T-helper 2 cell treated with Interferon-gamma antibody and Interleukin-4, amounts not matched to agents 5 μg/mL and 100 μg/mL, for 36 hours (primary cell): Measurements from ENCODE around the gene CARMIL1.

Experiments used
- DNase-seq: peaks from one replicate; pipeline ENCODE4 v3.0.0; 2021; ENCODE audit warnings: low spot score
- H3K27ac Mint-ChIP-seq: one replicate; pipeline ENCODE4 v1.8.0; 2021; ENCODE audit warnings: mild to moderate bottlenecking, mixed read lengths
- H3K27me3 Mint-ChIP-seq: one replicate; pipeline ENCODE4 v1.8.0; 2021; ENCODE audit warnings: low read depth, mixed read lengths
- H3K36me3 Mint-ChIP-seq: one replicate; pipeline ENCODE4 v1.8.0; 2021; ENCODE audit warnings: low read depth, mixed read lengths
- H3K4me1 Mint-ChIP-seq: one replicate; pipeline ENCODE4 v1.8.0; 2021; ENCODE audit warnings: low read depth, mixed read lengths
- H3K4me3 Mint-ChIP-seq: one replicate; pipeline ENCODE4 v1.8.0; 2022; ENCODE audit warnings: mild to moderate bottlenecking, moderate library complexity, mixed read lengths
- H3K9me3 Mint-ChIP-seq: one replicate; pipeline ENCODE4 v1.8.0; 2021; ENCODE audit warnings: mixed read lengths

The CARMIL1 gene

GRCh38 chr6:25326126-25326525 lies 47.0 kb downstream of the CARMIL1 start:
- H3K4me3 Mint-ChIP-seq: no peak overlapping the region
- no peaks in the 10 kb centered on the region for H3K36me3 Mint-ChIP-seq
- H3K27ac Mint-ChIP-seq: no peak overlapping the region
- no peaks in the 10 kb centered on the region for H3K9me3 Mint-ChIP-seq
- H3K4me1 Mint-ChIP-seq: no peaks in the 10 kb centered on the region
- DNase-seq: no peak
- H3K27me3 Mint-ChIP-seq: peaks cover 15% of the 10 kb centered on the region

- Mint-ChIP-seq H3K36me3 (no peaks in the 10 kb centered on the region), H3K9me3 (no peaks in the 10 kb centered on the region), H3K27me3 (peaks cover 15% of the 10 kb centered on the region), H3K4me1 (no peaks in the 10 kb centered on the region), H3K27ac (no peak overlapping the region), H3K4me3 (no peak overlapping the region)
- no peak for DNase-seq
These were observed 47.8 kb downstream of the CARMIL1 start for GRCh38 chr6:25326960-25327359.

DNA sequence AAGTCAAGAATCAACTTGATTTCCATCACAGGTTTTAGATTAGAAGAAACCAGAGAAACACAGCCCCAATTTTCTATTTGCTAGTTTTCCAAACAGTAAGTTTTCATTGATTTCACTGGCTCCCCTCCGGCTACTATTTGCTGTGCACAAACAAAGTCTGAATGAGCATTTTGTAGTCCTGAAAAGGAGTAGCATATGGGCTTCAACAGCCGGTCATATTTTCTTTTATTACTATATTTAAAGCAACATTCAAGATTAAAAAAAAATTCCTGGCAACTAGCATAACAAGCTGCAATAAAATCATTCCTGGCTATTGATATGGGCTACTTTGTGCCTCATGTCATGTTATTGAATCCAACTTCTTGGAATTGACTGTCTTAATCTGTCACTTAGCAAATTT lies 48.3 kb downstream of the CARMIL1 start:
- DNase-seq: no peak
- H3K27me3 Mint-ChIP-seq: peaks cover 15% of the 10 kb centered on the region
- H3K4me3 Mint-ChIP-seq: no peak overlapping the region
- H3K36me3 Mint-ChIP-seq: no peaks in the 10 kb centered on the region
- H3K9me3 Mint-ChIP-seq: no peaks in the 10 kb centered on the region
- H3K4me1 Mint-ChIP-seq: no peaks in the 10 kb centered on the region
- H3K27ac Mint-ChIP-seq: no peak overlapping the region

DNA sequence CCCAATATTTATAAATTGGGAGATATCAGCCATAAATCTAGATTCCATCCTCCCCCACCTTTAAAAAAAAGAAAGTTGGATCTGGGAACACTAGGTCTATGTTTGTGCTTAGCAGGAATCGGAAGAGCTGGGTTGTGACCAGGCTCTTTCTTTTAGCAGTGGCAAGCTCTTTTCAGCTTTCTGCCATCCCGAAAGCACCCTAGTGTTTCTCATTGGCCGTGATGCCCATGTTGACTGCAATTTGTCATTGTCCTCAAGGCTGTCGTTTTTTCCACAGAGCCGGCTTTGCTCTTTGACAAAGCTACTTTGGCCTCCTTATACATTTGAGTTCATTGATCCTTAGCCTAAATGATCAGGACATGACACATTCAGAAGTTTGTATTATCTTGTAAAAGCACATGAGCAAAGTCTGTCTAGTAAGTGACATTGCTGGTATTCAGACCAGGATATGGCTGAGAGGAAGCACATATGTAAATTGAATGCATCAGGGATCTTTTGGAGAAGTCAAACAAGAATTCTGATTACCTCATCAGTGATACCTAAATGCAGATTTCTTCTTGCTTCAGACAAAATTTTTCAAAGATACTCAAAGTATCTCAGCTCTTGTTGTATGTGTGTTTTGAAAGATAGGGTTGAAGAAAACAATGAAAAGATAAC lies 50.1 kb downstream of the CARMIL1 start:
- Mint-ChIP-seq H3K4me3 (no peak overlapping the region), H3K27ac (no peak overlapping the region), H3K4me1 (no peaks in the 10 kb centered on the region), H3K9me3 (no peaks in the 10 kb centered on the region), H3K27me3 (peaks cover 13% of the 10 kb centered on the region), H3K36me3 (no peaks in the 10 kb centered on the region)
- no peak for DNase-seq

GRCh38 chr6:25329982-25330381 lies 50.8 kb downstream of the CARMIL1 start:
- no peaks in the 10 kb centered on the region for H3K36me3 Mint-ChIP-seq
- no peak overlapping the region for H3K27ac Mint-ChIP-seq
- DNase-seq: no peak
- no peaks in the 10 kb centered on the region for H3K4me1 Mint-ChIP-seq
- no peak overlapping the region for H3K4me3 Mint-ChIP-seq
- H3K9me3 Mint-ChIP-seq: no peaks in the 10 kb centered on the region
- peaks cover 12% of the 10 kb centered on the region for H3K27me3 Mint-ChIP-seq

- H3K27me3 Mint-ChIP-seq: peaks cover 8% of the 10 kb centered on the region
- H3K9me3 Mint-ChIP-seq: no peaks in the 10 kb centered on the region
- DNase-seq: no peak
- no peak overlapping the region for H3K4me3 Mint-ChIP-seq
- H3K27ac Mint-ChIP-seq: no peak overlapping the region
- H3K4me1 Mint-ChIP-seq: no peaks in the 10 kb centered on the region
- H3K36me3 Mint-ChIP-seq: no peaks in the 10 kb centered on the region
These were observed 51.9 kb downstream of the CARMIL1 start for GRCh38 chr6:25330796-25331685.

DNA sequence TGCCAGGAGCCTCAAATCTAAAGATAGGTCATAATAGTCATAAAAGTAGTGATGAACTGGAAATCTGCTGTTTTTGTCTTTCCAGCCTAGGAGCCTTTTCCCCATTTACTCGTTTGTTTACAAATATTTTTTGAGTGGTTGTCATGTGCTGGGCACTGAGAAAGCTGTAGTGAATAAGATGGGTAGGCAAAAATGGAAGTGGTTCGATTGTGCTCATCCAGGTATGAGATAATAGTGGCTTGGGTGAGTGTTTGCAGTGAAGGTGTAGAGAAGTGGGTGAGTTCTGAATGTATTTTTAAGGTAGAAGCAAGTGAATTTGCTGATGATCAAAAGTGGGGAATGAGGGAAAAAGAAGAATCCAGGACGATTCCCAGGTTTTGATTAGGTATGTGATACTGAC lies 53.0 kb downstream of the CARMIL1 start:
- Mint-ChIP-seq H3K27ac (no peak overlapping the region), H3K4me1 (no peaks in the 10 kb centered on the region), H3K9me3 (no peaks in the 10 kb centered on the region), H3K27me3 (peaks cover 8% of the 10 kb centered on the region), H3K4me3 (no peak overlapping the region), H3K36me3 (no peaks in the 10 kb centered on the region)
- no peak for DNase-seq

DNA sequence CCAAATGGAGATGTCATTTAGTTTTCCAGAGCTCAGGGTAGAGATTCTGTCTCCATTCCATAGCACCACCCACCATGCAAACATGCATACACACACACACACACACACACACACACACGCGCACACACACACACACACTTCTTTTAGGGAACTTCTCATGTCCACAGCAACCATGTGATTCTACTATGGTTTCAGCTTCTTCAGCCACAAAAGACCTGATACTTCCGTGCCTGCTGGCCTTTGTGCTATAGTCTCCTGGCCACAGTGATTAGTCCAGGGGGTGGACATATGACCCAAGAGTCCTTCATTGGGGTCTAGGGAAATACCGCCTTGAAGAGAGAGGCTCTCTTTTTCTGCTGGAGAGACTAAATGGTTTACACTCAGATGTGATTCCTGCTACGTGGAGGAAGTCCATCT lies 53.5 kb downstream of the CARMIL1 start:
- no peak overlapping the region for H3K4me3 Mint-ChIP-seq
- H3K27me3 Mint-ChIP-seq: peaks cover 8% of the 10 kb centered on the region
- DNase-seq: no peak
- no peaks in the 10 kb centered on the region for H3K9me3 Mint-ChIP-seq
- no peaks in the 10 kb centered on the region for H3K36me3 Mint-ChIP-seq
- no peak overlapping the region for H3K27ac Mint-ChIP-seq
- no peaks in the 10 kb centered on the region for H3K4me1 Mint-ChIP-seq

DNA sequence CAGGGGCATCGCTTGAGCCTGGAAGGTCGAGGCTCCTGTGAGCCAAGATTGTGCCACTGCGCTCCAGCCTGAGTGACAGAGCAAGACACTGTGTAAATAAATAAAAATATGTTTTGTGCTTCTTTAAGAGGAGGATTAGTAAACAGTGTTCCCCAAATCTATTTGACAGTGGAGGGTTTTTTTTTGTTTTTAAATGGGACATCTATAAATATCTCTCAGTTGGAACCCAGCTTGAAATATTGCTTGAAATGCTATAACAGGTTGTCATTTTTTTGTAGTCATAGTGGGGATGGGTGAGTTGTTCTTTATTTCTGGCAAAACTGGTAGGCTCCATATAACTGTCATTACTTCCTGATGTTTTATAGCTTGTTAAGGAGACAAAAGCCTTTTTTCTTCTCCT lies 54.3 kb downstream of the CARMIL1 start:
- H3K9me3 Mint-ChIP-seq: no peaks in the 10 kb centered on the region
- no peak overlapping the region for H3K4me3 Mint-ChIP-seq
- no peak for DNase-seq
- no peaks in the 10 kb centered on the region for H3K4me1 Mint-ChIP-seq
- peaks cover 8% of the 10 kb centered on the region for H3K27me3 Mint-ChIP-seq
- H3K36me3 Mint-ChIP-seq: no peaks in the 10 kb centered on the region
- H3K27ac Mint-ChIP-seq: no peak overlapping the region

DNA sequence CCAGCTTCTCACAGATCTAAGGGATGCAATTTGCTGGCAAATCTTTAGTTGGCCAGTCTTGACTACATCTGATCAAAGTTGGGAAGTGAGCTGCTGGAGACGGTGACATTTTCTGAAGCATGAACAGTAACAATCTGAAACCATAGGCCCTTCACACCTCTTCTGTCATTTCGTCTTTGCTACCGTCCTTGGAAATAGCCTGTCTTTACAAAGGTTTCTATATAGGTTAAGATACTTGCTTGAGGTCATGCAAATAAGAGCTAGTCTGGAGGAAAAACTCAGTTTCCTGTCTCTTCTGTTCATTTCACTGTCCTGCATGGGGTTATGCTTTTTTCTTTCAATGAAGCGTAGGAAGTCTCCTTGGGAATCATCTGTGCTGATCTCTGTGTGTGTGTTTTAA lies 55.6 kb downstream of the CARMIL1 start:
- H3K4me3 Mint-ChIP-seq: no peak overlapping the region
- H3K27me3 Mint-ChIP-seq: peaks cover 7% of the 10 kb centered on the region
- no peaks in the 10 kb centered on the region for H3K9me3 Mint-ChIP-seq
- no peaks in the 10 kb centered on the region for H3K36me3 Mint-ChIP-seq
- no peak overlapping the region for H3K27ac Mint-ChIP-seq
- no peaks in the 10 kb centered on the region for H3K4me1 Mint-ChIP-seq
- no peak for DNase-seq

- no peaks in the 10 kb centered on the region for H3K4me1 Mint-ChIP-seq
- no peak for DNase-seq
- H3K27me3 Mint-ChIP-seq: no peaks in the 10 kb centered on the region
- no peaks in the 10 kb centered on the region for H3K36me3 Mint-ChIP-seq
- H3K27ac Mint-ChIP-seq: no peak overlapping the region
- H3K9me3 Mint-ChIP-seq: no peaks in the 10 kb centered on the region
- H3K4me3 Mint-ChIP-seq: no peak overlapping the region
These were observed 57.8 kb downstream of the CARMIL1 start for GRCh38 chr6:25336996-25337395.

GRCh38 chr6:25337431-25337830 lies 58.3 kb downstream of the CARMIL1 start:
- Mint-ChIP-seq H3K4me1 (no peaks in the 10 kb centered on the region), H3K27ac (no peak overlapping the region), H3K4me3 (no peak overlapping the region), H3K9me3 (no peaks in the 10 kb centered on the region), H3K27me3 (no peaks in the 10 kb centered on the region), H3K36me3 (no peaks in the 10 kb centered on the region)
- no peak for DNase-seq

DNA sequence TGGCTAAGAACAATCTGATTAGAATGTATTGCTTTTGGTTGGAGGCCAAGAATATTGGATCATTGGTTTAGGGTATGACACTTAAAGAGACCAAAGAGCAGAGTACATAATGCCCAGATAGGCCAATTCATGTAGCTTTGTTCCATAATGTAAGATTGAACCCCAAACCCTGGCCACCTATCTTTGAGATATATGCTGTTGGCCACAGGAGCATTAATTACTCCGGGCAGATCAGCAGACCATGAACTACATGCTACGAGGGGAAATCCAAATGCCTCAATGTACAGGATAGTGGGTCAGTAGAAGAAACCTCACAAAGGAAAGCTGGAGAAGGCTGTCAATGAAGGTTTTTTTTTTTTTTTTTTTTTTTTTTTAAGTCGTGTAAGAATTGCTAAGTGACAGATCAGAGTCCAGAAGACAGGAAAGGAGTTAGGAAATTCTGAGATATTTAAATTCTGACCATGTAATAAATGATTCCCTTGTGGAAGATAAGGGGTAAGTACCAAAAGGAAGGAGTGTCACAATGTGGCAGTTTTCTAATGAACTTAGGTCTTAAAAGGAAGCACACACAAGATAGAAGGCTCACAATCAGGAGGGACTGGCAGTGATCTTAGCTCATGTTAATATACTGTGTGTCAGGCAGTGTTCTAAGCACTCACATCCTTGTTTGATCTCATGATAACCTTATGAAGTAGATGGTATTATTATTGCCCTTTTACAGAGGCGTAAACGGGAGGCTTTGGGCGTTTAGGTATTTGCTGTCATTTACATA lies 61.4 kb downstream of the CARMIL1 start:
- DNase-seq: no peak
- Mint-ChIP-seq H3K27ac (no peak overlapping the region), H3K4me1 (no peaks in the 10 kb centered on the region), H3K27me3 (no peaks in the 10 kb centered on the region), H3K36me3 (no peaks in the 10 kb centered on the region), H3K4me3 (no peak overlapping the region), H3K9me3 (no peaks in the 10 kb centered on the region)

GRCh38 chr6:25341203-25341552 lies 62.0 kb downstream of the CARMIL1 start:
- Mint-ChIP-seq H3K36me3 (no peaks in the 10 kb centered on the region), H3K4me3 (no peak overlapping the region), H3K27me3 (no peaks in the 10 kb centered on the region), H3K4me1 (no peaks in the 10 kb centered on the region), H3K27ac (no peak overlapping the region), H3K9me3 (no peaks in the 10 kb centered on the region)
- no peak for DNase-seq
